Measurements from ENCODE around the gene MICAL1. TPM values are rescaled to one million over a fixed set of nuclear protein-coding genes. Genes with fewer than 3 reads are reported as not detected.

The MICAL1 gene
- total and polyA plus RNA-seq, 2 of the 8 experiments (the other 6 are each of a cell fraction or from before 2014, with no cell fraction given), result 42.5 to 55.4 TPM

- no peak for TF ChIP-seq CHD7 (IDR thresholded peaks at IDR 0.05; ENCODE audit: insufficient replicate concordance, low read length)
- no peak for TF ChIP-seq RAD21 (IDR thresholded peaks at IDR 0.05 in 1 of 2, conservative IDR thresholded peaks at IDR 0.05 in 1 of 2; ENCODE audit: low read depth in 2 of 2, low read length in 2 of 2)
- TF ChIP-seq PHF8 (conservative IDR thresholded peaks at IDR 0.05; ENCODE audit: low read depth, low read length), result no peak
Measured at GRCh38 chr6:109486068-109486467, 30.5 kb upstream of the MICAL1 start (continued).

All from H1 (cell line).